A549 (cell line): Measurements from ENCODE around the gene SLC49A3.

ENCODE experiments used
- CBX8 ChIP-seq: fragments of 200-600 bp; sonication (generic); IDR thresholded peaks from 2 replicates; pipeline ENCODE4 v1.6.1; 2016
- CTCF ChIP-seq: fragments of >200 bp; sonication (Bioruptor Twin); formaldehyde crosslinking; IDR thresholded peaks from 3 replicates; pipeline ENCODE4 v1.5.1; 2016
- HMGXB4 ChIP-seq: fragments of 250-450 bp; sonication (Bioruptor Pico); IDR thresholded peaks from 2 replicates; pipeline ENCODE4 v1.5.0; 2021; ENCODE audit warnings: mild to moderate bottlenecking, moderate library complexity, borderline replicate concordance
- JUN ChIP-seq, 2 experiments: fragments of >200 bp; sonication (Bioruptor Twin); formaldehyde crosslinking; IDR thresholded peaks; 2 replicates in 1 of 2; 3 replicates in 1 of 2; pipeline ENCODE4 v1.6.1; 2016 to 2017
- MAX ChIP-seq: IDR thresholded peaks from 2 replicates; pipeline ENCODE4 v1.6.1; 2012
- NPAS2 ChIP-seq: fragments of 250-450 bp; sonication (Bioruptor Pico); IDR thresholded peaks from 2 replicates; pipeline ENCODE4 v1.8.0; 2022; ENCODE audit warnings: mild to moderate bottlenecking, moderate library complexity, borderline replicate concordance
- PHF8 ChIP-seq: fragments of 200-600 bp; sonication (generic); IDR thresholded peaks from 2 replicates; pipeline ENCODE4 v1.6.1; 2016; ENCODE audit warnings: low read depth, mild to moderate bottlenecking, antibody characterized with exemption, moderate library complexity, borderline replicate concordance
- POLR2A ChIP-seq: IDR thresholded peaks from 2 replicates; pipeline ENCODE4 v1.6.1; 2012; ENCODE audit warnings: mild to moderate bottlenecking, low read length
- POLR2AphosphoS2 ChIP-seq: conservative IDR thresholded peaks from 2 replicates; pipeline ENCODE4 v1.6.1; 2012; ENCODE audit warnings: low read length, improper control_type of control experiment, inconsistent platforms

- TF ChIP-seq POLR2AphosphoS2 = no peak
- no peak for TF ChIP-seq POLR2A
- no peak for TF ChIP-seq CTCF
- no peak for TF ChIP-seq NPAS2 (CRISPR knock-in tag)
- TF ChIP-seq HMGXB4 (CRISPR knock-in tag) = no peak
- TF ChIP-seq CBX8 = no peak
- TF ChIP-seq PHF8 = no peak
- TF ChIP-seq MAX = no peak
- no peak for TF ChIP-seq JUN (IDR thresholded peaks at IDR 0.05)
These were observed 44.1 kb upstream of the SLC49A3 start for GRCh38 chr4:732911-733630.
